GM12873 (cell line): ENCODE measurements around the gene MAP7.

Source experiments
- TF ChIP-seq, protein P1 (sequence below): IDR thresholded peaks from 2 replicates; pipeline ENCODE4 v1.5.1; 2012; ENCODE audit warnings: low read depth, mild to moderate bottlenecking, moderate library complexity, low read length, control low read depth; ENCODE audit not compliant: insufficient read depth; ENCODE audit errors: missing control alignments

MAP7 gene

GRCh38 chr6:136562211-136562610, 12.0 kb upstream of the MAP7 start:
- TF ChIP-seq, protein P1, sequence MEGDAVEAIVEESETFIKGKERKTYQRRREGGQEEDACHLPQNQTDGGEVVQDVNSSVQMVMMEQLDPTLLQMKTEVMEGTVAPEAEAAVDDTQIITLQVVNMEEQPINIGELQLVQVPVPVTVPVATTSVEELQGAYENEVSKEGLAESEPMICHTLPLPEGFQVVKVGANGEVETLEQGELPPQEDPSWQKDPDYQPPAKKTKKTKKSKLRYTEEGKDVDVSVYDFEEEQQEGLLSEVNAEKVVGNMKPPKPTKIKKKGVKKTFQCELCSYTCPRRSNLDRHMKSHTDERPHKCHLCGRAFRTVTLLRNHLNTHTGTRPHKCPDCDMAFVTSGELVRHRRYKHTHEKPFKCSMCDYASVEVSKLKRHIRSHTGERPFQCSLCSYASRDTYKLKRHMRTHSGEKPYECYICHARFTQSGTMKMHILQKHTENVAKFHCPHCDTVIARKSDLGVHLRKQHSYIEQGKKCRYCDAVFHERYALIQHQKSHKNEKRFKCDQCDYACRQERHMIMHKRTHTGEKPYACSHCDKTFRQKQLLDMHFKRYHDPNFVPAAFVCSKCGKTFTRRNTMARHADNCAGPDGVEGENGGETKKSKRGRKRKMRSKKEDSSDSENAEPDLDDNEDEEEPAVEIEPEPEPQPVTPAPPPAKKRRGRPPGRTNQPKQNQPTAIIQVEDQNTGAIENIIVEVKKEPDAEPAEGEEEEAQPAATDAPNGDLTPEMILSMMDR = no peak

DNA sequence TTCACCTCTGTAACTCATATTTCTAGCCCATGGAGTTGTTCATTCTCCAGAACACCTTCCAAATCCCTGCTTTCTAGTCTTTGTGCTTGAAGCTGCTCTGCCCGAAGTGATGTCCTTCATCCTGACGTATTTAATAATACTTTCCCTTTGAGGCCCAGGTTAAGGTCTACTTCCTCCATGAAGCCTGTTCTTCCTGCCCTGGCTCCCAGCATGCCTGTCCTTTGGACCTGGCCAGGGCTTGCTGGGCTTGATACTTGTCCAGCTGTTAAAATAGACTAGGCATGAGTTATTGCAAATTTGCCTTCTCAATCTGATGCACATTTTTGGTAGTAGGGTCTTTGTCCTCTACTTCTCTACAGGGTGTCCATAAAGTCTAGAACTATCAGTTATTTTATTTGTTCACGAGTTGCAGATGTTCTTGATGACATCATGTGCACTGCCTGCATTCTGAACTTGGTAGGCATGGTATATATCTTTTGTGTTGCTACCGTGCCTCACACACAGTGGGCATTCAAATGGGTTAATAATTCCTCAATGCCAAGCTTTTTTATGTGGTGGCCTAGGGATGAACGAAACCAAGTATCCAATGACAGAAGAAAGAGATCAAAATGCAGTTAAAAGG, 3.1 kb upstream of the MAP7 start:
- TF ChIP-seq, protein P1 = no peak

GRCh38 chr6:136552054-136552453, 1.8 kb upstream of the MAP7 start:
- TF ChIP-seq, protein P1 = no peak

GRCh38 chr6:136551103-136551502, 881 bp upstream of the MAP7 start:
- TF ChIP-seq, protein P1 = no peak

- TF ChIP-seq, protein P1 = no peak
These were observed 235 bp downstream of the MAP7 start for GRCh38 chr6:136550045-136550329.

- TF ChIP-seq, protein P1 = peak; percentile 1
These were observed 750 bp downstream of the MAP7 start for GRCh38 chr6:136549300-136550044.

DNA sequence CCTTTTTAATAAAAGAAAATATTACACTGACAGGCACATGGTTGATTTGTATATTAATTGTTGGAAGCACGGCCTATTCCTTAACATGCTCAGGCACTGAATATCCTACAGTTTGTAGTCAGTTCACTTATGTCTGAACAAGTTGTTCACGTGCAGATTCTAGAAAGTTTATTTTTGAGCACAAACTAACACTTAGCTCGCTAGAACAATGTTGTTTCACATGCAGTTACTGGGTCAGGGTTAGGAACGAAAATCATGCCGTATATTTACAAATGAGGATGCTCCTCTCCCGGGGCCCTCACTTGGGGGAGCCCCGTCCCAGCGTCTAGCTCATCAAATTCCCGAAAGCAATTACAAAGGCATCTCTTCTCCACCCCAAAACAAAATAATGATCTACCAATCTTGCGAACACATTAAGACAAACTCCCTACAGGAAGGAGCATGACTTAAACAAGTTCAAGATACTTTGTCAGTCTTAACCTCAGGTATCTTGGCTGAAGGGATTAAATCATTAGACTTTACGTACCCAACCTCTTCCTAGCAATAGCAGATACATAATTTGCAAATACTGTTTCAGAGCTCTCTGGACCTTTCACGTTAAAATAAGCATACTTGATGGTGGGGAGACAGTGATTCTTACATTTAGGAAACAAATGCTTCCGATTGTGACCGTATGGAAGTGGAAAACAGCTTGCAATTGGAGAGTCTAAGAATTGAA, 1.5 kb downstream of the MAP7 start:
- TF ChIP-seq, protein P1 = no peak
